AG09309 (cell line): ENCODE measurements around the gene ZBTB16.
"Not testable (repeated sequence)": the region's sequence is repeated elsewhere in the genome, so short reads cannot be mapped to it uniquely, and the experiment has no call there.

Source experiments
- DNase-seq: peaks from one replicate; pipeline ENCODE4 v3.0.0-alpha.2; 2010; ENCODE audit warnings: low read depth
- H3K4me3 ChIP-seq: 2 replicates; pipeline ENCODE4 v1.5.1; 2011; ENCODE audit warnings: mild to moderate bottlenecking, low read depth, low read length, moderate library complexity; ENCODE audit not compliant: control insufficient read depth
- TF ChIP-seq, protein P1 (sequence below): IDR thresholded peaks from 2 replicates; pipeline ENCODE4 v1.5.1; 2011; ENCODE audit warnings: mild to moderate bottlenecking, low read depth, low read length, inconsistent platforms; ENCODE audit not compliant: insufficient read depth, control insufficient read depth; ENCODE audit errors: missing control alignments

Gene ZBTB16

DNA sequence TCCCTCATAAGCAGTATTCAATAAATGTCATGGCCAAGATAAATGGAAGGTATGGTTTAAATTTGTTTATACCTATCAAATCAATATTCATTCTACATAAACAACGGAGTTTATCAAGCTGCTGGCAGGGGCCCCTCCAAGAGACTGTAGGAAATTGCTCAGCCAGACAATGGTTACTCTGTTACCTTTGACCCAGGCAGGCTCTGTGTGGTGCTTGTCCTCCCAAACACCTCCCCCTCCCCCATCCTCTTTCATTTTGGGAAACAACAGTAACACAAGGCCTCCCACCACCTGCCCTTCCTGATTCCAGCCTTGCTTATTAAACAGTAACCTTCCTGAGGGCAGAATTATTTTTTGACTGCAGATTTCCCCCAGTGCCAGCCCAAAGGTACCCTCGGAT lies 10.5 kb upstream of the ZBTB16 start:
- TF ChIP-seq, protein P1, sequence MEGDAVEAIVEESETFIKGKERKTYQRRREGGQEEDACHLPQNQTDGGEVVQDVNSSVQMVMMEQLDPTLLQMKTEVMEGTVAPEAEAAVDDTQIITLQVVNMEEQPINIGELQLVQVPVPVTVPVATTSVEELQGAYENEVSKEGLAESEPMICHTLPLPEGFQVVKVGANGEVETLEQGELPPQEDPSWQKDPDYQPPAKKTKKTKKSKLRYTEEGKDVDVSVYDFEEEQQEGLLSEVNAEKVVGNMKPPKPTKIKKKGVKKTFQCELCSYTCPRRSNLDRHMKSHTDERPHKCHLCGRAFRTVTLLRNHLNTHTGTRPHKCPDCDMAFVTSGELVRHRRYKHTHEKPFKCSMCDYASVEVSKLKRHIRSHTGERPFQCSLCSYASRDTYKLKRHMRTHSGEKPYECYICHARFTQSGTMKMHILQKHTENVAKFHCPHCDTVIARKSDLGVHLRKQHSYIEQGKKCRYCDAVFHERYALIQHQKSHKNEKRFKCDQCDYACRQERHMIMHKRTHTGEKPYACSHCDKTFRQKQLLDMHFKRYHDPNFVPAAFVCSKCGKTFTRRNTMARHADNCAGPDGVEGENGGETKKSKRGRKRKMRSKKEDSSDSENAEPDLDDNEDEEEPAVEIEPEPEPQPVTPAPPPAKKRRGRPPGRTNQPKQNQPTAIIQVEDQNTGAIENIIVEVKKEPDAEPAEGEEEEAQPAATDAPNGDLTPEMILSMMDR = no peak
- no peak for DNase-seq
- H3K4me3 ChIP-seq = no peak overlapping the region

DNA sequence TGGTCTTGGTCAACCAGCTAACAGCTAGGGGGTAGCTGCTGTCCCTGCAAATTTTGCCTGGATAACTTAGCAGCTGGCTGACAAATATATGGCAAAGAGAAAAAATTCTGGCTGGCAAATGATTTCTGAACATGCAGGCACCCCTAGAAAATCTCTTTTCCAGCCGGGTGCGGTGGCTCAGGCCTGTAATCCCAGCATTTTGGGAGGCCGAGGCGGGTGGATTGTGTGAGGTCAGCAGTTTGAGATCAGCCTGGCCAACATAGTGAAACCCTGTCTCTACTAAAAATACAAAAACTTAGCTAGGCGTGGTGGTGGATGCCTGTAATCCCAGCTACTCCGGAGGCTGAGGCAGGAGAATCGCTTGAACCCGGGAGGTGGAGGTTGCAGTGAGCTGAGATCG lies 9.7 kb upstream of the ZBTB16 start:
- DNase-seq, H3K4me3 ChIP-seq: not testable (repeated sequence)

GRCh38 chr11:114050258-114050927 lies 9.1 kb upstream of the ZBTB16 start:
- H3K4me3 ChIP-seq = no peak overlapping the region
- no peak for DNase-seq
- TF ChIP-seq, protein P1 = no peak

- H3K4me3 ChIP-seq = no peak overlapping the region
- TF ChIP-seq, protein P1 = no peak
- DNase-seq = no peak
Measured at GRCh38 chr11:114051558-114051957, 8.0 kb upstream of the ZBTB16 start.

DNA sequence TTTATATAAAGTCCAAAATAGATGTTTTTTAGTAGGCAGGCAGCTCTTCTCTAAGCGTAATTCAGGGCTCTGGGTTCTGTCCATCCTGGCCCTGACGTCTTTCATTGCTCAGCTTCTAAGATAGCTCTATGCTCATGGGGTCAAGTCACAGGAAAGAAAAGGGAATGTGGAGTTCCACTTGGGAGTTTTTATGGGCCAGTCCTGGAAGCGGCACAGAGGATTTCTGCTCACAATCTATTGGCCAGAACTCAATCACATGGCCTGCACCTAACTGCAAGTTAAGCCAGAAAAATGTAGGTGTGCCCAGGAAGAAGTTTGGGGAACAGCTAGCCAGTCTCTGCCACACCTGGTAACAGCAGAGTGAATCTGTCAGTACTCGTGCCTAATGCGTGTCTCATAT lies 7.4 kb upstream of the ZBTB16 start:
- TF ChIP-seq, protein P1 = no peak
- no peak for DNase-seq
- H3K4me3 ChIP-seq = no peak overlapping the region

- no peak for DNase-seq
- no peak overlapping the region for H3K4me3 ChIP-seq
- TF ChIP-seq, protein P1 = no peak
Measured at GRCh38 chr11:114053406-114053805, 6.1 kb upstream of the ZBTB16 start.

- TF ChIP-seq, protein P1 = no peak
Measured at GRCh38 chr11:114054806-114055205, 4.7 kb upstream of the ZBTB16 start.

More at GRCh38 chr11:114054806-114055205, 4.7 kb upstream of the ZBTB16 start:
- DNase-seq = no peak
- no peak overlapping the region for H3K4me3 ChIP-seq
